HG03520 (cell line): Measurements from ENCODE around the gene FASTK.

Experiments
- ATAC-seq: cut with Tn5 transposase; IDR thresholded peaks from one replicate; pipeline ENCODE4 v1.9.1; 2021; ENCODE audit warnings: mild to moderate bottlenecking, moderate library complexity; ENCODE audit not compliant: unreplicated experiment

Gene FASTK

GRCh38 chr7:151118108-151119054 lies 37.8 kb upstream of the FASTK start:
- ATAC-seq: no peak

- ATAC-seq: no peak
Measured at GRCh38 chr7:151117565-151117964, 37.0 kb upstream of the FASTK start.

GRCh38 chr7:151116603-151117440 lies 36.2 kb upstream of the FASTK start:
- ATAC-seq: no peak

- ATAC-seq: no peak
Measured at GRCh38 chr7:151115836-151116418, 35.3 kb upstream of the FASTK start.

- no peak for ATAC-seq
Measured at GRCh38 chr7:151115121-151115835, 34.7 kb upstream of the FASTK start.

- ATAC-seq: no peak
Measured at GRCh38 chr7:151114151-151115090, 33.8 kb upstream of the FASTK start.

GRCh38 chr7:151113344-151114150 lies 32.9 kb upstream of the FASTK start:
- ATAC-seq: no peak

GRCh38 chr7:151110941-151111645 lies 30.5 kb upstream of the FASTK start:
- ATAC-seq: no peak

- ATAC-seq: no peak
Measured at GRCh38 chr7:151110236-151110940, 29.8 kb upstream of the FASTK start.

- ATAC-seq: no peak
Measured at GRCh38 chr7:151109094-151110048, 28.8 kb upstream of the FASTK start.

GRCh38 chr7:151107882-151108281 lies 27.3 kb upstream of the FASTK start:
- no peak for ATAC-seq

GRCh38 chr7:151104411-151105235 lies 24.0 kb upstream of the FASTK start:
- no peak for ATAC-seq

GRCh38 chr7:151103973-151104372 lies 23.4 kb upstream of the FASTK start:
- no peak for ATAC-seq

- ATAC-seq: no peak
Measured at GRCh38 chr7:151102991-151103390, 22.4 kb upstream of the FASTK start.

- no peak for ATAC-seq
Measured at GRCh38 chr7:151101621-151102396, 21.2 kb upstream of the FASTK start.
